IMR-90 (cell line): ENCODE results near the gene ADAMTS13. TPM values are rescaled to one million over a fixed set of nuclear protein-coding genes. Genes with fewer than 3 reads are reported as not detected.

Experiments used
- ATAC-seq: fragments of 200-7000 bp; cut with Tn5 transposase; 2 replicates; pipeline ENCODE4 v1.9.1; 2020; ENCODE audit warnings: low read depth, mild to moderate bottlenecking, moderate library complexity
- BruUV-seq: library from RNA; stranded (reverse); fragments of 400-500 nt; replicated peaks from 2 replicates; lab custom pipeline; 2021; lab: Mats Ljungman, UMichigan
- CTCF ChIA-PET: fragments of 300-600 bp; formaldehyde crosslinking; extraction: SDS; loops from one replicate; lab custom pipeline; 2021; ENCODE audit warnings: antibody characterized with exemption; lab: Yijun Ruan, JAX
- POLR2A ChIA-PET: fragments of 300-600 bp; sonication (Branson Sonifier 250); formaldehyde crosslinking; loops from one replicate; lab custom pipeline; 2022; ENCODE audit warnings: antibody characterized with exemption; ENCODE audit not compliant: unreplicated experiment; lab: Charles Lee
- DNase-seq: peaks from one replicate; pipeline ENCODE4 v3.0.0; 2013
- H2AFZ ChIP-seq: replicated peaks from 2 replicates; pipeline ENCODE3; 2013; ENCODE audit warnings: low read length, mild to moderate bottlenecking; ENCODE audit not compliant: poor library complexity
- H2AK5ac ChIP-seq: 2 replicates; pipeline ENCODE4 v1.6.1; 2013; ENCODE audit warnings: low read depth, low read length, inconsistent platforms
- H2AK9ac ChIP-seq: replicated peaks from 2 replicates; pipeline ENCODE3; 2013; ENCODE audit warnings: mild to moderate bottlenecking, low read depth, low read length, moderate library complexity; ENCODE audit not compliant: poor library complexity
- H2BK120ac ChIP-seq: 2 replicates; pipeline ENCODE4 v1.6.1; 2013; ENCODE audit warnings: low read depth, low read length, inconsistent platforms
- H2BK15ac ChIP-seq: 3 replicates; pipeline ENCODE4 v1.6.1; 2013; ENCODE audit warnings: low read depth, low read length, inconsistent platforms
- H2BK20ac ChIP-seq: 2 replicates; pipeline ENCODE4 v1.6.1; 2013; ENCODE audit warnings: low read depth, mild to moderate bottlenecking, inconsistent platforms, low read length, moderate library complexity
- H2BK5ac ChIP-seq: 2 replicates; pipeline ENCODE4 v1.6.1; 2013; ENCODE audit warnings: mild to moderate bottlenecking, low read depth, low read length, inconsistent platforms; ENCODE audit not compliant: poor library complexity, severe bottlenecking
- H3K14ac ChIP-seq: replicated peaks from 2 replicates; pipeline ENCODE4 v1.6.1; 2013; ENCODE audit warnings: low read depth, low read length, inconsistent platforms
- H3K18ac ChIP-seq: 2 replicates; pipeline ENCODE4 v1.6.1; 2013; ENCODE audit warnings: low read depth, low read length, control low read depth
- H3K23ac ChIP-seq: 2 replicates; pipeline ENCODE4 v1.6.1; 2013; ENCODE audit warnings: low read depth, low read length, inconsistent platforms
- H3K27ac ChIP-seq: 2 replicates; pipeline ENCODE4 v1.5.1; 2013; ENCODE audit warnings: mild to moderate bottlenecking, control low read depth, low read length; ENCODE audit not compliant: insufficient read depth
- H3K27me3 ChIP-seq: 2 replicates; pipeline ENCODE4 v1.6.1; 2013; ENCODE audit warnings: low read length; ENCODE audit not compliant: control insufficient read depth, insufficient read depth
- H3K36me3 ChIP-seq: 2 replicates; pipeline ENCODE4 v1.6.1; 2013; ENCODE audit warnings: low read length, mixed read lengths; ENCODE audit not compliant: control insufficient read depth, insufficient read depth
- H3K4ac ChIP-seq: 2 replicates; pipeline ENCODE4 v1.6.1; 2013; ENCODE audit warnings: low read depth, low read length, inconsistent platforms
- H3K4me1 ChIP-seq: 2 replicates; pipeline ENCODE4 v1.6.1; 2013; ENCODE audit warnings: low read length, mixed read lengths; ENCODE audit not compliant: control insufficient read depth, insufficient read depth
- H3K4me2 ChIP-seq: 2 replicates; pipeline ENCODE4 v1.6.1; 2013; ENCODE audit warnings: low read depth, mild to moderate bottlenecking, control low read depth, low read length, moderate library complexity
- H3K4me3 ChIP-seq: 2 replicates; pipeline ENCODE4 v1.5.1; 2013; ENCODE audit warnings: low read depth, mild to moderate bottlenecking, control low read depth, low read length, moderate library complexity; ENCODE audit not compliant: insufficient read depth
- H3K56ac ChIP-seq: 2 replicates; pipeline ENCODE4 v1.6.1; 2013; ENCODE audit warnings: low read length, inconsistent platforms; ENCODE audit not compliant: insufficient read depth; ENCODE audit errors: extremely low read depth
- H3K79me1 ChIP-seq, 2 experiments: 2 replicates each; pipeline ENCODE4 v1.6.1; 2013; ENCODE audit warnings: low read length in 2 of 2, inconsistent platforms in 1 of 2, low read depth in 1 of 2
- H3K9ac ChIP-seq: 2 replicates; pipeline ENCODE4 v1.6.1; 2013; ENCODE audit warnings: low read depth, low read length, control low read depth
- H3K9me1 ChIP-seq: 2 replicates; pipeline ENCODE4 v1.6.1; 2013; ENCODE audit warnings: low read length, inconsistent platforms; ENCODE audit not compliant: insufficient read depth
- H3K9me3 ChIP-seq: 2 replicates; pipeline ENCODE4 v1.6.1; 2013; ENCODE audit warnings: low read length; ENCODE audit not compliant: control insufficient read depth, insufficient read depth
- H4K20me1 ChIP-seq: 2 replicates; pipeline ENCODE4 v1.6.1; 2013; ENCODE audit warnings: low read length, inconsistent platforms; ENCODE audit not compliant: insufficient read depth
- H4K5ac ChIP-seq: 2 replicates; pipeline ENCODE4 v1.6.1; 2013; ENCODE audit warnings: mild to moderate bottlenecking, low read depth, low read length, control low read depth
- H4K8ac ChIP-seq, 2 experiments: 2 replicates each; pipeline ENCODE4 v1.6.1; 2013; ENCODE audit warnings: low read depth in 2 of 2, low read length in 2 of 2, control low read depth in 1 of 2, inconsistent platforms in 1 of 2
- H4K91ac ChIP-seq: 2 replicates; pipeline ENCODE4 v1.6.1; 2013; ENCODE audit warnings: low read depth, low read length, inconsistent platforms; ENCODE audit not compliant: insufficient read depth
- CEBPB ChIP-seq: IDR thresholded peaks from 2 replicates; pipeline ENCODE4 v1.6.1; 2012; ENCODE audit warnings: low read depth, low read length, improper control_type of control experiment
- SMC3 ChIP-seq: fragments of 150-350 bp; IDR thresholded peaks from 2 replicates; pipeline ENCODE4 v1.6.1; 2016; ENCODE audit warnings: low read depth, mild to moderate bottlenecking, antibody characterized with exemption, low read length, moderate library complexity
- WGBS, 2 experiments: methylation state at CpG; one replicate each; pipeline versions ENCODE4 v1.1.5 to v1.1.7; 2013; ENCODE audit warnings: missing lambda C conversion rate in 2 of 2; ENCODE audit not compliant: insufficient read length in 1 of 2; ENCODE audit errors: extremely low coverage in 2 of 2; 5-methylcytosine and 5-hydroxymethylcytosine counted together
- dilution Hi-C: fragments of 300-500 bp; cut with HindIII; formaldehyde crosslinking; loops from one replicate; pipeline ENCODE4 v1.14.3; 2018; ENCODE audit warnings: low sequenced_read_pairs; ENCODE audit not compliant: unreplicated experiment
- in situ Hi-C: fragments of 300-500 bp; cut with MboI; formaldehyde crosslinking; loops from 3 replicates; pipeline ENCODE4 v1.14.3; 2019; ENCODE audit warnings: low sequenced_read_pairs, inconsistent platforms, mixed read lengths
- intact Hi-C: fragments of 100-400 bp; cut with micrococcal nuclease; formaldehyde crosslinking; loops from 2 replicates; pipeline ENCODE4 v1.10.0; 2022
- polyA plus RNA-seq, 3 experiments: library from polyadenylated mRNA; depleted of rRNA; stranded (reverse); fragments of >200 nt; gene quantifications; 2 replicates each; pipeline ENCODE4 v1.2.3, GENCODE V29; 2012; ENCODE audit warnings: low replicate concordance in 1 of 3
- total RNA-seq: library from RNA; depleted of rRNA; stranded (reverse); fragments of >200 nt; gene quantifications from 2 replicates; pipeline ENCODE4 v1.2.3, GENCODE V29; 2012

The ADAMTS13 gene
- total and polyA plus RNA-seq, 2 of the 4 experiments (the other 2 are of a cell fraction): 0.18 to 2.8 TPM

- Histone ChIP-seq H2AK9ac (no peak overlapping the region), H3K27ac (no peak overlapping the region), H3K4me3 (no peak overlapping the region), H3K18ac (no peak overlapping the region), H3K14ac (no peak overlapping the region), H2BK15ac (no peak overlapping the region), H3K79me1 (no peaks in the 10 kb centered on the region), H2AK5ac (no peak overlapping the region), H2AFZ (no peak overlapping the region), H3K9ac (no peak overlapping the region), H4K20me1 (no peaks in the 10 kb centered on the region), H2BK20ac (no peak overlapping the region), H3K4me1 (no peaks in the 10 kb centered on the region), H3K36me3 (no peaks in the 10 kb centered on the region), H3K56ac (no peak overlapping the region), H3K4ac (no peak overlapping the region), H4K5ac (no peak overlapping the region), H3K4me2 (no peak overlapping the region), H2BK5ac (no peak overlapping the region), H3K9me3 (no peaks in the 10 kb centered on the region), H2BK120ac (no peak overlapping the region), H4K91ac (no peak overlapping the region), H3K23ac (no peak overlapping the region), H4K8ac (no peak overlapping the region), H3K9me1 (no peaks in the 10 kb centered on the region), H3K27me3 (no peaks in the 10 kb centered on the region)
- intact Hi-C loops: no loop called here
- BruUV-seq: no TSS peak
- in situ Hi-C loops: no loop called here
- no peak for DNase-seq
- ChIA-PET CTCF (no interaction called here), POLR2A (no interaction called here)
- dilution Hi-C loops: no loop called here
- TF ChIP-seq SMC3 (no peak), CEBPB (0 out of 2 replicates have a peak, but pooled peaks have one; percentile 26)
- WGBS, 2 experiments: no CpG with 5 or more reads among the region's 16 CpGs
- no peak for ATAC-seq
Measured at GRCh38 chr9:133436681-133437080, 14.5 kb downstream of the ADAMTS13 start.
